ENCODE data around the gene HCAR2.

HCAR2 gene

GRCh38 chr12:122740351-122740750, 37.2 kb upstream of the HCAR2 start:
- no peak overlapping the region for H3K4me3 ChIP-seq (ENCODE audit: control insufficient read depth, low read depth, low read length)
- no peak for TF ChIP-seq CTCF (conservative IDR thresholded peaks at IDR 0.05; ENCODE audit: control insufficient read depth, insufficient read depth, low read depth, low read length)
- peak; percentile 40 for DNase-seq (ENCODE audit: low read depth)

GRCh38 chr12:122738571-122738970, 35.4 kb upstream of the HCAR2 start:
- no peak overlapping the region for H3K4me3 ChIP-seq (ENCODE audit: control insufficient read depth, low read depth, low read length)
- DNase-seq (ENCODE audit: low read depth): no peak
- no peak for TF ChIP-seq CTCF (conservative IDR thresholded peaks at IDR 0.05; ENCODE audit: control insufficient read depth, insufficient read depth, low read depth, low read length)

GRCh38 chr12:122732611-122733010, 29.5 kb upstream of the HCAR2 start:
- no peak for TF ChIP-seq CTCF (conservative IDR thresholded peaks at IDR 0.05; ENCODE audit: control insufficient read depth, insufficient read depth, low read depth, low read length)
- no peak for DNase-seq (ENCODE audit: low read depth)

GRCh38 chr12:122732170-122732569, 29.0 kb upstream of the HCAR2 start:
- DNase-seq (ENCODE audit: low read depth): no peak
- no peak overlapping the region for H3K4me3 ChIP-seq (ENCODE audit: control insufficient read depth, low read depth, low read length)
- TF ChIP-seq CTCF (conservative IDR thresholded peaks at IDR 0.05; ENCODE audit: control insufficient read depth, insufficient read depth, low read depth, low read length): no peak

More at GRCh38 chr12:122732611-122733010, 29.5 kb upstream of the HCAR2 start:
- H3K4me3 ChIP-seq (ENCODE audit: control insufficient read depth, low read depth, low read length): no peak overlapping the region

- H3K4me3 ChIP-seq (ENCODE audit: control insufficient read depth, low read depth, low read length): peak within 1 kb of the TSS; percentile 28
- peak; percentile 40 for DNase-seq (ENCODE audit: low read depth)
- TF ChIP-seq CTCF (conservative IDR thresholded peaks at IDR 0.05; ENCODE audit: control insufficient read depth, insufficient read depth, low read depth, low read length): no peak
These were observed 27.3 kb upstream of the HCAR2 start, which contains the start of gene HCAR1 for GRCh38 chr12:122730215-122731014. HCAR1 (minus strand) TSS chr12:122730844; CDS start chr12:122730339, 505 bp downstream.

- TF ChIP-seq CTCF (conservative IDR thresholded peaks at IDR 0.05; ENCODE audit: control insufficient read depth, insufficient read depth, low read depth, low read length): no peak
- peak overlapping the region; percentile 28 for H3K4me3 ChIP-seq (ENCODE audit: control insufficient read depth, low read depth, low read length)
- DNase-seq (ENCODE audit: low read depth): no peak
These were observed 26.5 kb upstream of the HCAR2 start for GRCh38 chr12:122729583-122730214.
